Ishikawa (cell line): ENCODE measurements around the gene PRRG4.

ENCODE experiments used
- CEBPB ChIP-seq: IDR thresholded peaks from 2 replicates; pipeline ENCODE4 v1.6.1; 2012
- CREB1 ChIP-seq: IDR thresholded peaks from 2 replicates; pipeline ENCODE4 v1.6.1; 2012; ENCODE audit warnings: low read depth
- EGR1 ChIP-seq: IDR thresholded peaks from 2 replicates; pipeline ENCODE4 v1.6.1; 2012
- EP300 ChIP-seq: IDR thresholded peaks from 2 replicates; pipeline ENCODE4 v1.6.1; 2012; ENCODE audit warnings: borderline replicate concordance
- FOXM1 ChIP-seq: IDR thresholded peaks from 2 replicates; pipeline ENCODE4 v1.6.1; 2012; ENCODE audit warnings: low read depth, borderline replicate concordance
- MAX ChIP-seq: IDR thresholded peaks from 2 replicates; pipeline ENCODE4 v1.6.1; 2012
- NFIC ChIP-seq: IDR thresholded peaks from 2 replicates; pipeline ENCODE4 v1.6.1; 2012
- RAD21 ChIP-seq: IDR thresholded peaks from 2 replicates; pipeline ENCODE4 v1.6.1; 2012; ENCODE audit warnings: low read depth
- REST ChIP-seq: IDR thresholded peaks from 2 replicates; pipeline ENCODE4 v1.6.1; 2012; ENCODE audit warnings: low read depth, mild to moderate bottlenecking
- TAF1 ChIP-seq: IDR thresholded peaks from 2 replicates; pipeline ENCODE4 v1.6.1; 2012; ENCODE audit warnings: low read depth, mild to moderate bottlenecking
- TCF12 ChIP-seq: IDR thresholded peaks from 2 replicates; pipeline ENCODE4 v1.6.1; 2012; ENCODE audit warnings: low read depth
- TEAD4 ChIP-seq: IDR thresholded peaks from 2 replicates; pipeline ENCODE4 v1.6.1; 2012
- USF1 ChIP-seq: IDR thresholded peaks from 2 replicates; pipeline ENCODE4 v1.6.1; 2012
- YY1 ChIP-seq: IDR thresholded peaks from 2 replicates; pipeline ENCODE4 v1.6.1; 2012; ENCODE audit warnings: low read depth
- ZBTB7A ChIP-seq: IDR thresholded peaks from 2 replicates; pipeline ENCODE4 v1.6.1; 2012; ENCODE audit warnings: low read depth

PRRG4 gene

GRCh38 chr11:32852207-32852606, 22.5 kb downstream of the PRRG4 start:
- TF ChIP-seq FOXM1 = no peak
- no peak for TF ChIP-seq REST
- TF ChIP-seq USF1 = no peak
- TF ChIP-seq TEAD4 = no peak
- TF ChIP-seq TAF1 = no peak
- no peak for TF ChIP-seq CREB1
- no peak for TF ChIP-seq RAD21
- TF ChIP-seq EP300 = no peak
- no peak for TF ChIP-seq TCF12
- TF ChIP-seq YY1 = no peak
- no peak for TF ChIP-seq EGR1
- no peak for TF ChIP-seq CEBPB
- no peak for TF ChIP-seq MAX
- no peak for TF ChIP-seq NFIC
- TF ChIP-seq ZBTB7A = no peak

- TF ChIP-seq TCF12 (no peak), TEAD4 (no peak), ZBTB7A (no peak), EGR1 (no peak), CEBPB (no peak), TAF1 (no peak), EP300 (no peak), FOXM1 (no peak)
Observed at GRCh38 chr11:32855601-32856000, 25.9 kb downstream of the PRRG4 start.

- TF ChIP-seq RAD21 (no peak), CEBPB (no peak), NFIC (no peak), TEAD4 (no peak), MAX (no peak), TAF1 (no peak), EGR1 (no peak)
Observed at GRCh38 chr11:32858731-32859130, 29.0 kb downstream of the PRRG4 start.

- TF ChIP-seq EP300 (no peak), NFIC (no peak), ZBTB7A (no peak), REST (no peak), FOXM1 (no peak), CEBPB (no peak), CREB1 (no peak), RAD21 (no peak), TAF1 (no peak), MAX (no peak), YY1 (no peak), EGR1 (no peak), TEAD4 (no peak)
Observed at GRCh38 chr11:32861850-32862577, 32.3 kb downstream of the PRRG4 start.

GRCh38 chr11:32864555-32864954, 34.8 kb downstream of the PRRG4 start:
- TF ChIP-seq TEAD4 (no peak), TAF1 (no peak), EGR1 (no peak), REST (no peak), CEBPB (no peak), FOXM1 (no peak)
